ENCODE results near the gene TRAK1.

DNA sequence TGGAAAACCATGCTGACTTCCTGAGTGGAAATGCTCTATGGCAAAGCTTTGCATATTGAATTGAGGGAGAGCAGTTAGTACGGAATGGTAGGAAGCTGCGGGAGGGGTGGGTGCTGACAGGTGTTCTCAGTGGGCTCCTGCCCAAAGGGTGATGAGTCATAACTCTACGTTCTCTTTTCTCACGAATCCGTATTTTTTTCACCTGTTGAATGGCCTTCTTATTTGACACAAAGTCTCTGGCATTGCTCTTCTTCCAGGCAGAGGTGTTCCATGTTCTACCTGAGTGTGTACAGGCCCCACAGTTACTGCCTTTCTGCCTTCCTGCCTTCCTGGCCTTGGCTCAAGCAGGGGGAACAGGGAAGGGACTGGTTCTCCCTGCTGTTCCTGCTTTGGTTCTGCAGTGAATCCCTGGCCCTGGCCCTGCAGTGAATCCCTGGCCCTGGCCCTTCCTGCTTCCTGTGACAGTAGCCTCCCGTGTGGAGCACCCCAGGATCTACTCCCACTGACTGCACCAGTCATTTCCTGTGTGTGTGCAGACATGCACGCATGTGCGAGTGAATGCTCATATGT lies 31.9 kb downstream of the TRAK1 start:
- TF ChIP-seq FOXA1 (IDR thresholded peaks at IDR 0.05) (no peak), SP1 (IDR thresholded peaks at IDR 0.05) (no peak), L3MBTL2 (conservative IDR thresholded peaks at IDR 0.05) (no peak), SUZ12 (IDR thresholded peaks at IDR 0.05) (no peak), NFRKB (IDR thresholded peaks at IDR 0.05) (no peak), ELF4 (IDR thresholded peaks at IDR 0.05) (no peak), FOXM1 (IDR thresholded peaks at IDR 0.05; ENCODE audit: borderline replicate concordance) (no peak), BHLHE40 (IDR thresholded peaks at IDR 0.05; ENCODE audit: borderline replicate concordance) (no peak), CTBP1 (IDR thresholded peaks at IDR 0.05; ENCODE audit: borderline replicate concordance) (no peak), LEF1 (IDR thresholded peaks at IDR 0.05; ENCODE audit: borderline replicate concordance) (no peak), ARNT (IDR thresholded peaks at IDR 0.05) (no peak), ZNF384 (IDR thresholded peaks at IDR 0.05) (no peak), HDGF (IDR thresholded peaks at IDR 0.05; ENCODE audit: borderline replicate concordance) (no peak)

Measured in HEK293T (cell line).